NCI-H1930 (cell line): ENCODE measurements around the gene LIMCH1.

ENCODE experiments used
- DNase-seq, 2 experiments: peaks; one replicate each; lab custom pipeline; 2025; lab: John Stamatoyannopoulos, UW

Gene LIMCH1

DNA sequence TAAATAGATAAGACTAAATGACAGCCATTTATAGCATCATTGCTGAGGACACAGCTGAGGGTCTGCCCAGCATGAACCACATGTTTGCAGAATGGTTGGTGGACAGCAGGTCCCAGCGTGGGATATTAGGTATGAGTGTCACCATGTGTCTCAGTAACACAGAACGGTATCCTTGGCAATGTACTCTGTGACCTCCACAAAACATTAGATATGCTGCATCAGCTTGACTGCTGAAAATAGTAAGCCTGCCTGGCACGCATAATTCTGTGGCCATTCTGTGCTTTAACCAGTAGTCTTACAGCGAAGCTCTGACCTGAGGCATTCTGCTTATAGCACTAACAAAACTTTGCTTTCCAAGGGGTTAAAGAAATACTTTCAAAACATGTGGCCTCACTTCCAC, 32.0 kb downstream of the LIMCH1 start:
- no peak for DNase-seq

DNA sequence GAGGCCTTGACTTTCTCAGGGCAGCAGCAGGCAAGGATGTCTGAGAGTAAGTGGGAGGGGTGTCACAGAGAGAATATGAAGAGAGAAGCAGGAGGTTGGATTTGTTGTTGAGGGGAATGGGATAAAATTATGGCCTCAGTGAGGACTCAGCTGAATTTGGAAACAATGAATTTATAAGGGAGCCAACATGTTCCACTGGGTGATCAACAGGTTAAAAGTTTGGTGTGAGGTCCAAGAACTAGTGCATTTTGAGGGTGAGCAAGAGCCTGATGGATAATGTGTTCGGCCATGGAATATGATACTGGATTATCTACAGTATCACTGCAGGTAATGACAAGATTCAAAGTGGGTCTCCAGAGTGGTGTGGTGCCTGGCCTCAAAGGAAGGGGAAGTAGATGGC, 33.5 kb downstream of the LIMCH1 start:
- no peak for DNase-seq

DNA sequence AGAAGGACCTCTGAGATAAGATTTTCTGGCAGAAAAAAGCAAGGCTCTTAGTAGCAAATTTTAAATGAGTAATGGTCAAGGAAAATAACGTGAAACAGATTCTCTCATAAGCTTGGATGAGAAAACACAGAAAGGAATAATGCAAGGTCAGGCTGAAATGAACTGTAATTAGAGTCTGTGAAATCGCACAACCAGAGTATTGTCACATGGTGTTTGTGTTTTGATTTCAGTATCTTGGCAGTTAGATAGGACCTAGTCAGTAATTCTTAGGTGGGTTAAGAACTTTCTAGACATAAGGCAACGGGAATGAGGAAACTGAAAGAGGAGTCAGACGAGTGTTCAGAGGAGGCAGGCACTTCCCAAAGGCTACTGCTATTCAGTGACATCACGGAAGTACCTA, 34.6 kb downstream of the LIMCH1 start:
- no peak for DNase-seq

DNA sequence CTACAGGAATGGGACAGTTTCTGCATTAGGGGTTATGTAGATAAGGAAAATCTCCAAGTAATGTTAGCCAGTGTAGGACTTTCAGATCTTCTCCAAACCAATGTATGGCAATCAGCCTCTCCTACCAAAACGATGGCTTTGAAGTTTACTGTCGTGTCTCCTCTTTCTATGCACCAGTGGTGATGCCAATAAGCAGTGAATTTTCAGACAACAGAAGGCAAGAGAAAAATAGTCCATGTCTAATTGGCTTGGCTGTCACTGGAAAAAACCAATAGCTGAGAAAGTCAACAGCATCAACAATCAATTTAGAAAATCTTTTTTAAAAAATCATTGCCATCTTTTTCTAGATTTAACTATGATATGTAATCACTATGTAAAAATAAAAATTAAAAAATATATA, 35.0 kb downstream of the LIMCH1 start:
- DNase-seq: no peak

DNA sequence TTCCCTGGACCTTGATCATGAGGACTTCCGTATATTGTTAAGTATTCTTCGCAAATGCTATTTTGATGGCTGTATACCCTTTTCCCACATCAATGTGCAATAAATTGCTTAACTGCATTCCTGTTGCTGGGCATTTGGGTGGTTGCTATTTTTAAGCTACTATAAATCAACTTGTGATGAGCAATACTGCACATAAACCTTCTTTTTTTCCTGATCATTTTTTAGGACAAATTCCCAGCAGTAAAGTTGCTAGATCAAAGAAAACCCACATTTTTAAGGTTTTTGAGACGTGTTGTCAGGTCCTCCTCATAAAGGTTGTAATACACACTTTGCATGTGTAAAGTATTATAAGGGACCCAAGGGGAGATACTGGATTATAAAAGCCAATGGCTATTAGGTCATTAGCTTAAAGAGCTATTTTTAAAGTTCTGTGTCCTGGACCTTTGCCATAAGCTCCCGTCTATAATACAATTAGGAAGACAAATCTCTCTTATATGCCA, 35.6 kb downstream of the LIMCH1 start:
- no peak for DNase-seq

DNA sequence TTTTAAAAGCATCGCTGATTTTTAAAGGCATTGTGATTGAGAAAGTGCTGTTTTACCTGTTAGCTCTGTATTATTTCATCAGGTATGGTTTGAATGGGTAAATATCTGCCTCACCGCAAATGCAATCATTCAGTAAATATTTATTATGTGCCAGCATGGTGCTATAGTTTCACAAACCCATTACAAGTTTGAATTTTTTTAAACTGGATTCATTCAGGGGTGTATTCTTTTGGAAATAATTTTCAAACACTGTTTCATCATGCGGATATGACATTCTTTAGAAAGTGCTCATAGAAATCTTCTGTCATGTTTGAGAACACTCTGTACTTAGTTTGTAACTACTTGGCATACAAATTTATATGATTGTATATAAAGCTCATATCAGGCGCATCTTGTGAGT, 37.2 kb downstream of the LIMCH1 start:
- no peak for DNase-seq

DNA sequence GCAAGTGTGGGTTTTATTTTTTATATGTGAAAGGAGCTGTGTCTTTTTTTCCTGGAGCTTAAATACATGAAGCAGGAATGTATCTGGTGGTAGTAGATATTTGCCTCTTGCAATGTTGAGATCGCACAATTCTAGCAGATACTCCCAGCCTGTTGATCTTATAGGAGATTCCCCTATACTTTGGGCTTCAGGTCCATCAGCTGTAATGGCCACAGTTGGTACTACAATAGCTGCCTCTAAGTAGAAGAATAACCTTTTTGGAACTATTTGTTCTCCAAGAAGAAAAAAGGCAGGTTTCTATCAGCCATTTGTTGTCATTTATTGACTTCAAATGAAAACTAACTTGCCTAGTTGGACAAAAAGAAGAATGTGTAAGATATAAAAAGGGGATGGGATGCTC, 37.7 kb downstream of the LIMCH1 start:
- DNase-seq: no peak

DNA sequence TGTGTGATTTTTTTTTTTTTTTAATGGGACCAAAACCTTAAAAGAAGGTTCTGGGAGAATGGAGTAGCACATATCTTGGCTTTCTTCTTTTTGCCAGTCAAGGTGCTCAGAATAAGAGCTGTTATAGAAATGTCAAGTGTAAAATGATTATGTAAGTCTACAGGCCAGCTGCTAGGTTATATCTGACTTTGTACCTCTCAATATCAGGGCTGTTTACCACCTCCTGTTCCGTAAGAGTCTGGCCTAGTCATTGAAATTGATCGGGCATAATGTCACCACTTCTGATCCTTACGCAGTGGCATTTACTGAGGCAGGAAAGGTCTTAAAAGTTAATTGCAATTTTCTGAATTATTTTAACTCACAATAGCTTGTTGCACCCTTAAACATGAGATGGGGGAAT, 41.1 kb downstream of the LIMCH1 start:
- DNase-seq: no peak

DNA sequence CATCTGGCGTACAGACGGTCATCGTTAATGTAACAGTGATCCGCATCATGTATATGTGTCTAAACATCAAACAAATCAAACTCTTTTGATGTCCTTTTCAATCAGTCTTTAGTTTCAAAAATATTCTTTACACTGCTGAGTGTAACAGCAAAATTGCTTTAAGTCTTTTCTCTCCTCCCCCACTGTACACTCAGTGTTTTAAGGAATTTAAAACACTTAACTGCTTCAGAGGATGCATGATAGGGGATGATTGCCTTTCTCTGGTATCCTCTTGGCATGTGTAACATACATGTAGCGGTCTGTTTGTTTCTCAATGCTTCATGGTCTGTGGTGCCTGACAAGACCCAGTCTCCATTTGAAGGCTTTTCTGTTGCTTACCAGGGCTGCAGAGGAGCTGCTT, 41.6 kb downstream of the LIMCH1 start:
- no peak for DNase-seq

DNA sequence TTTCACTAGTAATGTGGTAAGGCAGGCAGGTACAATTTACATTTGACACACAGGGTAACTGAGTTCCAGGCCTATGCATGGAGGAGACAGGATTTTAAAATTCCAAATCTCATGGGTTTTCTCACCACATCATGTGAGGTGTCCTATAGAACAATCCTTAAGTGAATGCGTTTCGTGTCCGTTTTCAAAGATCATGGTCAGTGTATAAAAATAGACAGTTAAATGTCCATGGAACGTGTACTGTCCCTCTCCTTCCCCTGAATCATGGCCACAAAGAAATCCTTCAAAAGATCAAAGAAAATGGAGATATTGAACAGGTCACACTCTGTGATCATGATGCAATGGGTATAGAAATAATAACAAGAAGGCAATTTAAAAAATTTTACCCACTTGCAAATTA, 42.0 kb downstream of the LIMCH1 start:
- DNase-seq: no peak

DNA sequence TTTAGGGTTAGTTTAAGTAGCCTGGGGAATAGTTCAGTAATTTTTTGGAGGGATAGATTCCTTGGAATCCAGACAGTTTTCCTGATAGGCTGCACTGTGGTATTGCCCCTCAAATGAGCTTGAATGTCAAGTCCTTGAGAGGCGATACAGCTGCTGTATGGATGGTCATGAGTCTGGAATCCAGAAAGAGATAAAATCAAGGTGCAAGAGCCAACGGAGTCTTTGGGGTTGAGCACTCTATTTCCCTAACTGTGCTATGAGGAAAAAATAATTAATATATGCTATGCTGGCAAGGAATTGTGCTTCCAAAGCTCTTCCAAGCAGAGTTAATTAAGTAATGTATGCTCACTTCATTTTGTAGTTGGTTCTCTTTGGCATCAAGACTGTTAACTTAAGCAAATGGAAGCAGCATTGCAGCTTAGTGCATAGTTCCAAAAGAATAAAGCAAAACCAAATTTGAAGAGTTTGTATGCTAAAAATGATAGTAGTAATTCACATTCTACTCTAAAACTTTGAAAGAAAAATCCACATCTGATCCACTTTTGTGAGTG, 48.8 kb downstream of the LIMCH1 start:
- DNase-seq: no peak

DNA sequence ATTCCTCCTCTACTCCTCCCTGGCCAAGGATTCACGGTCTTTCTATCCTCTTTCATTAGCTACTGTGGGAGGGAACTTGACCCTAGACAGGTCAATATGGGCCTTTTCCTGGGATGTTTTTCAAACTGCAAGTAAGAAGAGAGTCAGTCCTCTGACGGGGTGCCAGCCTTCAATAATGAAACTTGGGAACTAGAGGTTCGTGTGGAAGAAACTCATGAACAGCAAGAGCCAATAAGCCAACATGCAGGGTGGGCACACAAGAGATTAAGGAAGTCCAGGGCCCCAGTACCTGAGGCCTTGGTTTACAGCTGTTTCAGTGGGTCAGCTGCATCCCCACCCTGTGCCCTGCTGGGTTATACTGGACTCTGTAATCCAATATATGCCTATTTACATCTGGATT, 49.3 kb downstream of the LIMCH1 start:
- no peak for DNase-seq

DNA sequence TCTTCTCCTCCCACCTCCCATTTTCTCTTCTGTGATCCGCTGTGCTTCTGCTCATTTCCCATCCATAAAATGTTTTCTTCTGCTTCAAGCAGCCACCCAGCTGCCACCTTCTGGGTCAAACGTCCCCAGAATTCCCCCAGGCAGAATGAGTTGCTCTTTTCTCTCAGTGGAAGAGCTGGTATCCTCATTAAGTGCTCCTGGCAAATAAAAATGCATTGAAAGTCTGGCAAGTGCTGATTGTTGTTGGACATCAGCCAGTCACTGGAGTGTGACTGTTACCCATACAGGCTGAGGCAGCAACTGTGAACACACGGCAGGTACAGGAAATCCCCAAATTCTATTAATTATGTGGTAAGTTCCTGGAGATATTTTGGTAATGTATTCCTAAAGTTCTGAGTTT, 52.6 kb downstream of the LIMCH1 start:
- no peak for DNase-seq

DNA sequence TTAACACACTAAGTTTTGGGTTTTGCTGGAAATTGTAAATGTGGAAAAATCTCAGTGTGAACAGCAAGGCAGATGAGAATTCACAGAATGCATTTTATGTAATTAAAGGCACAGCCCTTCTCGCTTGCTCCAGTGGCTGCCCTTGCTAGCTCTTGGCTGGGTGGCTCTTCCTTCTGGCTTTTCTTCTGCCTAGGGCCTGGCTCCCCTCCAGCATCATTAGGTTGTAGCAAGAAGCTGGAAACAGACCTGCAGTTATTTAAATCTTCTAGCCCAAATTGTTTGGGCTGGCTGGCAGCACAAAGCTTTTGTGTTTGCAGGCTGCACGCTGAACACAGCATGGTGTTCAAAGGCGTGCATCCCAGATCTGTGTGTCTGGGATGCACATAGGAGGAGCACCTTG, 56.5 kb downstream of the LIMCH1 start:
- no peak for DNase-seq

DNA sequence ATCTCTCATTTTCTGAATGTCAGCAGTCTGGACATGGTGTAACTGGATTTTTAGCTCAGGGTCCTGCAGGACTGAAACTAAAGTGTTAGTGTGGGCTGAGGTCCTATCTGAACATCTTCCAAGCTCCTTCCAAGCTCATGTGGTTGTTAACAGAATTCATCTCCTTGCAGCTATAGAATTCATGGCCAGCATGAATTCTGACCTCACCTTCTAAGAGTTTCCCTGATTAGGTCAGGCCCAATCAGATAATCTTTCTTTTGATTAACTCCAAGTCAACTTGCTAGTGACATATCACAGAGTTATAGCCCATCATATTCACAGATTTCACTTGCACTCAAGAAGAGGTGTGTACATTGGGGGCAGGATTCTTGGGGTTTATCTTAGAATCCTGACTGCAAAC, 59.5 kb downstream of the LIMCH1 start:
- DNase-seq: no peak

DNA sequence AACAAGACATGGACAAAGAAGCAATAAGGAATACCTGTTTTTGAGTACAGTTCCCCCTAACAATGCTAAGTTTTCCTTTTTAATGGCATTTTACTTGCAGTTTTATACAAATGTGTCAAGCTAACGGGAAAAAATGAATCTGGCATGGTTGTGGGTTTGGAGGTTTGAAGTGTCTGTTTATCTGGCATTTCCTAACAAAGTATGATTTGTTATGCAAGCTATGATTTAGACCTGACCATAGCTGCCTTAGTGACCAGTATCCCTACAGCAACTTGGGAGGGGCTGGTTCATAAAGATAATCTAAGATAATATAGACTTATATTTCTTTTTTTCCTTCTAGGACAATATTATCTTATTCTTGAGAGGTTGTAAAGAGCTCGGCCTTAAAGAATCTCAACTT, 60.6 kb downstream of the LIMCH1 start:
- no peak for DNase-seq

DNA sequence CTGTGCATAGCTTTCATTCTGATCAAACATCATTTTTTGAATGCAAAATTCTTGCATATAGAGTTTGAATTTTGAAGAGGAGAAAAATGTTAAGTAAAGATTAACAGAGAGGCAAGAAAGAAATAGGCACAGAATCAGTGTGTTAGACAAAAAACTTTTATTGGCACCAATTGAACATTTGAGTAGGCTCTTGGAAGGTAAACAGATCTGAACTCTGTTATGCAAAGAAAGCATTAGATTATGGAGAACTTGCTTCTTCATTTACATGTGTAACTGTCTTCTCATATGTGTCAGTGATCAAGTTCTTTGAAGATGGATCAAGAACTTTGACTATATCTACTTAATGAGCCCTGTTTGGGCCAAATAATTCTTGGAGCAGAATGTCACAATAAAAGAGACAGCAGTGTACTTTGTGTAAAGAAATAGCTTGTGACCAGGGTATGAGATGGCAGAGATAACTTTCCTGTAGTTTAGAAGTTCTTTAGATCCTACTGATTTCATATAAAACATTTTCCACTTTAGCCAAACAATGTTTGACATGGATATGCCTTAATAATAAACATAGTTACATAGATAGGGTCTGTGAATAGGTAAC, 61.3 kb downstream of the LIMCH1 start:
- DNase-seq: no peak

DNA sequence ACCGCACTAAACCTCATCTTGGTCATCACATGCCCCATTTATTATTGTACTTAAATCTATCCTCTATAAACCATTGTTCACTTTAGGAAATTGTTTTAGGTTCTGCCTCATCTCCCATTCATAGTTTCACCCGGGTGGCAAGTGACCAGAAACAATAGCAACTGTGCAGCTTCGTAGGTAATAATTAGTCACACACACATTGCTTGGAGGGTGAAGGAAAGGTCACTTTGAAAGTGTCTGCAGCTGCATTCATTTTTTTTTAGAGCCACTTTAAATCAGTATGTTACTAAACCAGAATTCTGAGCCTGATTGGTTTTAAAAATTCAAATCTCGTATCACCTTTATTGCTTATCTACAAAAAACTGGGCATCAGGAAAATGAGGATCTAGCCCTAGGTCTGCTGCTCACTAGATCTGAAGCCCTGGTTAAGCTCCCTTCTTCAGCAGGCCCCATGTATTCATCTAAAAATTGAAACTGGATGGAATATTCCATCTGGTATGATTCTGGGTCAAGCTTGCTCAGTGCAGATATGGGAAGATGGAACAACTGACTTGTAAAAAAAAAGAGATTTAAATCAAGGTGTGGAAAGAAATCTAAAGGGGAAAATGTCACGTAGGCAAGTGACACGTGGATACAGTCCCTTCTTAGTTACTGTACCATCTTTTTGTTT, 62.4 kb downstream of the LIMCH1 start:
- DNase-seq: no peak

DNA sequence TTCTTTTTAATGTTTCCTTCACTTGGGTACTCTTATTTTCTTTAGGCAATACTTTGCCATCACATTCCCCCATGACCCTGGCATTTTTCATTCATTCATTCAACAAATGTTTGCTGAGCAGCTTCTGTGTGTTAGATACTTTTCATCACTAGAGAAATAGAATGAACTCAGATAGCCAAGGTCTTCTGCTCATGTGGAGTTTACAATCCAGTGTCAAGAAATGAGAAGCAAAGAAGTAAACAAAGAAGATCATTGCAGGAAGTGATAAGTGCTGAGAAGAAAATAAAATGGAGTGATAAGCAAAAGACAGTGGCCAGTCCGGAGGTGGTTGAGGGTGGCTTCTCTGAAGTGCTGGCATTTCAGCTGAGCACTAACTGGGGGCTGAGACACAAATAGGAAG, 63.1 kb downstream of the LIMCH1 start:
- DNase-seq: no peak

DNA sequence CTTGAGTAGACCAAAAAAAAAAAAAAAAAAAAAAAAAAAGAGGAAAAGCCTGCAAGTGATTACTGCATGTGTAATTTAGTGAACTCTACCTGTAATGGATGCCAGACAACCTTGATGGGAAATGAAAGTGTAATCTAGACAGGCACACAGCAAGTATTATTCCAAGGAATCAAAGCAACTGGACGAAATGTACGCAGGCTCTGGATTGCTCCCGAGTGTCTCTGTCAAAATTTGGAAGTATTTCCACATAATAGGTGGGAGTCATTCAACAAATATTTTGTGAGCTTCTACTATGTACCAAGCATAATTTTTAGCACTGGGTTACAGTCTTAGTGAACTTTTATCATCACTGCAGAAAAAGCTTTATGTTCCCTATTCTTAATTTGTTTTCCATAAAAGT, 64.2 kb downstream of the LIMCH1 start:
- no peak for DNase-seq

DNA sequence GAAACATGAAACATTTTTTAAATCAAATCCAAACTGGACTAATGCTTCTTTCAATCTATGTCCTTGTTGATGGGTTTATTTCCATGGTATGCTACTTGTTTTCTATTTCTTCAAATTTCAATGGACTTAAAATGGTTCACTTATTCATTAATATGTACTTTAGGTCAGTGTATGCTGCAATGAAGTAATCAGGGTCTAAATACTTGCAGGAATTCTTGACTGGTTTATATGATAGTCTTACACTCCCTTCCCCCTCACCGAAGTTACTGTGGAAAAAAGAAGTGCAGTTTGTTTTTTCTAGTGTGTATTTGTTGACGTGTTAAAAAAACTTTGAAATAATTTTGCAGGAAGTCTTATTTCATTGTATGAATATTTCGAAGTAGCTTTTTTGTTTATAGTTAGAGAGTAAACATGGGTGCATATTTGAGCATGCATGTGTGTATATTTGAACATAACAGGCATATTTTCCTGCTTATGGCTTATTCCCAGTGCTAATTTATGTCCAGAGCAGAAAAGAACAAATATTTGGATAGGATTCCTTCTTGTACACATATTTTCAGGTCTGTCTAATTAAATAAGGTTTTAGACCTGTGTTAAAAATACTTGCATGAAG, 65.0 kb downstream of the LIMCH1 start:
- no peak for DNase-seq

DNA sequence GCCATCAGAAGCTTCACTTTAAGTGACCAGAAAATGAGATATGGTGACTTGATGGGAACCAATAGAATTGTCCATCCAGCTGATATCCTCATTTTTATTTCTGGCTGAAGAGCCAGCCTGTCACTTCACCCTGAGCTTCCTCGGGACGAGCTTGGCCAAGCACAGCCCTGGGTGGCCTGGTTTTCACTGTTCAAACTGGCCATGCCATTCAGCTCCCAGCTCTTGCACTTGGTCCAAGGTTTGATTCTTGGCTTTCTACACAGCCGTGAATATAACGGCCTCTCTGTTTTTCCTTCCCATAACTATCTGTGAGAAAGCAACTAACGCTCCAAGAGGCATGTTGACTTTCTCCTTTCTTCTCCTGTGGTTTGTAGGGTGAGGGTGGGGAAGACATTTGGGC, 71.9 kb downstream of the LIMCH1 start:
- no peak for DNase-seq

DNA sequence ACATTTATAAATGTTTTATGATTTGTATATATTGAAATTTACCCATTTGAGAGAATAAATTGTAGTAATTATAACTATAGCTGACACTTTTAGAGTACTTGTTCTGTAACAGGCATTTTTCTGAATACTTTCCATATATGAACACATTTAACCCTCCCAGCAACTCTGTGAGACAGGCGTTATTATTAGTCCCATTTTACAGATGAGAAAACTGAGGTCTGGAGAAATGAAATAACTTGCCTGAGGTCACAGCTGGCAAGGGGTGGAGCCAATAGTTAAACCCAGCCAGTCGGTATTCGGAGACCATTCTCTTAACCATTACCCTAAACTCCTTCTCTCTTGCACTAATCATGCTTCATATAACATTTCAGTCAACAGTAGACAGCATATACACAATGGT, 72.5 kb downstream of the LIMCH1 start:
- no peak for DNase-seq
